WTC11 (cell line): ENCODE results near the gene STK31. TPM values are rescaled to one million over a fixed set of nuclear protein-coding genes. Genes with fewer than 3 reads are reported as not detected.

Experiments
- AFF4 ChIP-seq: sonication (generic); formaldehyde crosslinking; IDR thresholded peaks from 2 replicates; pipeline ENCODE4 v1.8.1; 2023; ENCODE audit warnings: mild to moderate bottlenecking, missing genetic modification reagents, borderline replicate concordance
- ARID4B ChIP-seq: sonication (generic); formaldehyde crosslinking; IDR thresholded peaks from 2 replicates; pipeline ENCODE4 v1.8.0; 2023; ENCODE audit warnings: missing genetic modification reagents, mild to moderate bottlenecking, borderline replicate concordance
- ATF3 ChIP-seq: sonication (generic); formaldehyde crosslinking; conservative IDR thresholded peaks from 2 replicates; pipeline ENCODE4 v1.8.1; 2022; ENCODE audit warnings: mild to moderate bottlenecking, missing genetic modification reagents
- CBFB ChIP-seq: sonication (generic); formaldehyde crosslinking; IDR thresholded peaks from 2 replicates; pipeline ENCODE4 v1.8.1; 2022; ENCODE audit warnings: mild to moderate bottlenecking, low read depth, missing genetic modification reagents
- ELF4 ChIP-seq: sonication (generic); formaldehyde crosslinking; IDR thresholded peaks from 2 replicates; pipeline ENCODE4 v1.8.1; 2022; ENCODE audit warnings: low read depth, mild to moderate bottlenecking, moderate library complexity, missing genetic modification reagents
- FOXP1 ChIP-seq: sonication (generic); formaldehyde crosslinking; IDR thresholded peaks from 2 replicates; pipeline ENCODE4 v1.8.0; 2022; ENCODE audit warnings: missing genetic modification reagents, mild to moderate bottlenecking, moderate library complexity, borderline replicate concordance
- GRHL2 ChIP-seq: fragments of 250-450 bp; sonication (Bioruptor Pico); IDR thresholded peaks from 2 replicates; pipeline ENCODE4 v1.8.0; 2022; ENCODE audit warnings: mild to moderate bottlenecking, moderate library complexity; ENCODE audit not compliant: insufficient replicate concordance, severe bottlenecking
- PRDM15 ChIP-seq: sonication (generic); formaldehyde crosslinking; IDR thresholded peaks from 2 replicates; pipeline ENCODE4 v1.8.0; 2022; ENCODE audit warnings: missing genetic modification reagents
- SMAD3 ChIP-seq: sonication (generic); formaldehyde crosslinking; IDR thresholded peaks from 2 replicates; pipeline ENCODE4 v1.8.0; 2022; ENCODE audit warnings: missing genetic modification reagents, mild to moderate bottlenecking, borderline replicate concordance
- ZNF317 ChIP-seq: sonication (generic); formaldehyde crosslinking; IDR thresholded peaks from 2 replicates; pipeline ENCODE4 v1.8.1; 2023; ENCODE audit warnings: low read depth, mild to moderate bottlenecking, moderate library complexity, missing genetic modification reagents, borderline replicate concordance
- ZNF532 ChIP-seq: fragments of 250-450 bp; sonication (Bioruptor Pico); IDR thresholded peaks from 2 replicates; pipeline ENCODE4 v1.9.0; 2021; ENCODE audit warnings: mild to moderate bottlenecking, borderline replicate concordance
- total RNA-seq: library from RNA; stranded (reverse); gene quantifications from 3 replicates; pipeline ENCODE4 v1.2.3, GENCODE V29; 2021

Gene STK31
- total RNA-seq, 1 experiment from 2014 or later = 0.42 TPM

- TF ChIP-seq ARID4B (CRISPR knock-in tag) (no peak), GRHL2 (CRISPR knock-in tag) (no peak), ELF4 (no peak), CBFB (no peak), ZNF532 (CRISPR knock-in tag) (no peak), ATF3 (CRISPR knock-in tag) (no peak), ZNF317 (no peak), SMAD3 (CRISPR knock-in tag) (no peak), AFF4 (no peak), FOXP1 (CRISPR knock-in tag) (no peak), PRDM15 (CRISPR knock-in tag) (no peak)
- TF ChIP-seq, all 79 proteins: peak for 0
Measured at GRCh38 chr7:23788843-23789242, 78.8 kb downstream of the STK31 start (continued).
